GM18861 (cell line): Measurements from ENCODE around the gene KCND2.
"Not testable (repeated sequence)": the region's sequence is repeated elsewhere in the genome, so short reads cannot be mapped to it uniquely, and the experiment has no call there.

ENCODE experiments used
- ATAC-seq: cut with Tn5 transposase; IDR thresholded peaks from one replicate; pipeline ENCODE4 v1.9.1; 2021; ENCODE audit not compliant: unreplicated experiment

The KCND2 gene

GRCh38 chr7:120680985-120681384 is 408.0 kb downstream of the KCND2 start:
- ATAC-seq: no peak

GRCh38 chr7:120684463-120684862 is 411.5 kb downstream of the KCND2 start:
- no peak for ATAC-seq

GRCh38 chr7:120691915-120692314 is 418.9 kb downstream of the KCND2 start:
- ATAC-seq: no peak

- no peak for ATAC-seq
Measured at GRCh38 chr7:120695848-120696247, 422.9 kb downstream of the KCND2 start.

- no peak for ATAC-seq
Measured at GRCh38 chr7:120700796-120701195, 427.8 kb downstream of the KCND2 start.

- ATAC-seq: not testable (repeated sequence)
Measured at GRCh38 chr7:120702408-120702807, 429.4 kb downstream of the KCND2 start.

- ATAC-seq: no peak
Measured at GRCh38 chr7:120703585-120704240, 430.7 kb downstream of the KCND2 start.

- ATAC-seq: no peak
Measured at GRCh38 chr7:120709252-120709971, 436.4 kb downstream of the KCND2 start.

GRCh38 chr7:120709972-120710320 is 437.0 kb downstream of the KCND2 start:
- ATAC-seq: no peak

- no peak for ATAC-seq
Measured at GRCh38 chr7:120714945-120715344, 442.0 kb downstream of the KCND2 start.

GRCh38 chr7:120716307-120716706 is 443.3 kb downstream of the KCND2 start:
- ATAC-seq: no peak

- ATAC-seq: no peak
Measured at GRCh38 chr7:120717166-120717565, 444.2 kb downstream of the KCND2 start.

- ATAC-seq: no peak
Measured at GRCh38 chr7:120718361-120718760, 445.4 kb downstream of the KCND2 start.

- ATAC-seq: no peak
Measured at GRCh38 chr7:120720317-120720716, 447.3 kb downstream of the KCND2 start.

GRCh38 chr7:120723465-120724385 is 450.8 kb downstream of the KCND2 start:
- ATAC-seq: no peak

- no peak for ATAC-seq
Measured at GRCh38 chr7:120724448-120724847, 451.5 kb downstream of the KCND2 start.

- ATAC-seq: no peak
Measured at GRCh38 chr7:120724955-120725354, 452.0 kb downstream of the KCND2 start.

- no peak for ATAC-seq
Measured at GRCh38 chr7:120725376-120726039, 452.5 kb downstream of the KCND2 start.

GRCh38 chr7:120729245-120729644 is 456.3 kb downstream of the KCND2 start:
- ATAC-seq: no peak

- no peak for ATAC-seq
Measured at GRCh38 chr7:120731271-120731670, 458.3 kb downstream of the KCND2 start.

GRCh38 chr7:120732256-120732655 is 459.3 kb downstream of the KCND2 start:
- ATAC-seq: no peak
